Smooth muscle cell (in vitro differentiated cells): ENCODE results near the gene PNMA6F. TPM values are rescaled to one million over a fixed set of nuclear protein-coding genes. Genes with fewer than 3 reads are reported as not detected.

Experiments used
- DNase-seq: peaks from one replicate; lab custom pipeline; 2025; ENCODE audit not compliant: unreplicated experiment; lab: John Stamatoyannopoulos, UW
- H2AFZ ChIP-seq: fragments of 200-600 bp; sonication (generic); 2 replicates; pipeline ENCODE4 v1.6.0; 2016; ENCODE audit warnings: antibody characterized with exemption, low read depth, mild to moderate bottlenecking
- H3F3A ChIP-seq: fragments of 200-600 bp; sonication (generic); 2 replicates; pipeline ENCODE4 v1.6.0; 2017; ENCODE audit warnings: antibody characterized with exemption, low read depth
- H3K27ac ChIP-seq: fragments of 200-600 bp; sonication (generic); 2 replicates; pipeline ENCODE4 v1.5.1; 2016; ENCODE audit warnings: low read depth, mild to moderate bottlenecking
- H3K27me3 ChIP-seq: fragments of 200-600 bp; sonication (generic); 2 replicates; pipeline ENCODE4 v1.6.1; 2016; ENCODE audit warnings: low read depth, mild to moderate bottlenecking
- H3K36me3 ChIP-seq: fragments of 200-600 bp; sonication (generic); 2 replicates; pipeline ENCODE4 v1.5.1; 2016; ENCODE audit warnings: low read depth
- H3K4me1 ChIP-seq: fragments of 200-600 bp; sonication (generic); 2 replicates; pipeline ENCODE4 v1.5.1; 2016; ENCODE audit warnings: low read depth
- H3K4me2 ChIP-seq: fragments of 200-600 bp; sonication (generic); 2 replicates; pipeline ENCODE4 v1.6.0; 2016; ENCODE audit warnings: mild to moderate bottlenecking
- H3K4me3 ChIP-seq: fragments of 200-600 bp; sonication (generic); 2 replicates; pipeline ENCODE4 v1.5.1; 2016; ENCODE audit warnings: mild to moderate bottlenecking
- H3K79me2 ChIP-seq: fragments of 200-600 bp; sonication (generic); 2 replicates; pipeline ENCODE4 v1.6.0; 2016; ENCODE audit warnings: low read depth, mild to moderate bottlenecking
- H3K9ac ChIP-seq: fragments of 200-600 bp; sonication (generic); 2 replicates; pipeline ENCODE4 v1.6.0; 2016; ENCODE audit warnings: low read depth
- H3K9me3 ChIP-seq: fragments of 200-600 bp; sonication (generic); replicated peaks from 2 replicates; pipeline ENCODE4 v1.5.1; 2016; ENCODE audit warnings: low read depth
- H4K20me1 ChIP-seq: fragments of 200-600 bp; sonication (generic); 2 replicates; pipeline ENCODE4 v1.6.0; 2016; ENCODE audit warnings: low read depth
- WGBS: methylation state at CpG from one replicate; pipeline ENCODE4 v1.1.7; 2016; ENCODE audit warnings: low lambda C conversion rate; 5-methylcytosine and 5-hydroxymethylcytosine counted together
- polyA plus RNA-seq: library from polyadenylated mRNA; unstranded; fragments of >200 nt; fragmentation: Nextera tagmentation; extraction: Ambion mirVana; gene quantifications from 2 replicates; pipeline ENCODE4 v1.2.1, GENCODE V29; 2016
- total RNA-seq: library from RNA; depleted of rRNA; stranded (reverse); fragments of >200 nt; gene quantifications from 2 replicates; pipeline ENCODE4 v1.2.3, GENCODE V29; 2014
- TF ChIP-seq, protein P1 (sequence below): fragments of 200-600 bp; sonication (generic); IDR thresholded peaks from 2 replicates; pipeline ENCODE4 v1.5.1; 2017; ENCODE audit warnings: borderline replicate concordance, mild to moderate bottlenecking, antibody characterized with exemption; ENCODE audit not compliant: insufficient read depth, poor library complexity, severe bottlenecking

Gene PNMA6F
- total and polyA plus RNA-seq, 2 experiments from 2014 or later = not detected

DNA sequence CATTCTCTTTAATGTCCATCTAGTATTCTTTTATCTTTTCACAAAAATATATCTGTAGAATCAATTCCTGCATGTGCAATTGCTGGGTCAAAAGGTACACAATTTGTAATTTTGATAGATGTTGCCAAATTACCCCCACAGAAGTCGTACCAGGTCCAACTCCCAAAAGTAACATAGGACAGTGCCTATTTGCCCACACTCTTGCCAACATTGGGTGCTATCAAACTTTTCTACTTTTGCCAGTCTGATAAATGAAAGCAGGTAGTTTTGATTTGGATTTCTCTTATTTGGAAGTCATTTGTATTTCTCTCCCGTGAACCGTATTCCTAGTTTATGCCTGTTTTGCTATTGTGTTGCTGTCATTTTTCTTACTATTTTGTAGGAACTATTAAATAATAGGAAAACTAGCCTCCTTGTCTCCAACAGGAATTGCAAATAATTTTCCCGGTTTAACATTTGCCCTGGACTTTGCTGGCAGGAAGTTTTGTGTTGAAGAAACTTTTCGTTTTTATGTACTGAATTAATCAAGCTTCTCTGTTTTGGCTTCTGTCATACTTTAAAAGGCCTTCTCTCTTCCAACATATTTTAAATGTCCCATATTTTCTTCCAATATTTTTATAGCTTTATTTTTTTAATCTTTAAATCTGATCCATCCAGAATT, 45.4 kb upstream of the PNMA6F start:
- Histone ChIP-seq H3K4me3 (no peak overlapping the region), H3K4me2 (no peak overlapping the region), H3K27ac (no peak overlapping the region), H3K9me3 (no peaks in the 10 kb centered on the region), H3K4me1 (no peaks in the 10 kb centered on the region), H4K20me1 (no peaks in the 10 kb centered on the region), H2AFZ (no peak overlapping the region), H3K27me3 (no peaks in the 10 kb centered on the region), H3K79me2 (no peaks in the 10 kb centered on the region), H3K9ac (no peak overlapping the region), H3F3A (no peaks in the 10 kb centered on the region), H3K36me3 (no peaks in the 10 kb centered on the region)
- WGBS = 81% methylated on average over 5 of the region's 5 CpGs
- TF ChIP-seq, protein P1, sequence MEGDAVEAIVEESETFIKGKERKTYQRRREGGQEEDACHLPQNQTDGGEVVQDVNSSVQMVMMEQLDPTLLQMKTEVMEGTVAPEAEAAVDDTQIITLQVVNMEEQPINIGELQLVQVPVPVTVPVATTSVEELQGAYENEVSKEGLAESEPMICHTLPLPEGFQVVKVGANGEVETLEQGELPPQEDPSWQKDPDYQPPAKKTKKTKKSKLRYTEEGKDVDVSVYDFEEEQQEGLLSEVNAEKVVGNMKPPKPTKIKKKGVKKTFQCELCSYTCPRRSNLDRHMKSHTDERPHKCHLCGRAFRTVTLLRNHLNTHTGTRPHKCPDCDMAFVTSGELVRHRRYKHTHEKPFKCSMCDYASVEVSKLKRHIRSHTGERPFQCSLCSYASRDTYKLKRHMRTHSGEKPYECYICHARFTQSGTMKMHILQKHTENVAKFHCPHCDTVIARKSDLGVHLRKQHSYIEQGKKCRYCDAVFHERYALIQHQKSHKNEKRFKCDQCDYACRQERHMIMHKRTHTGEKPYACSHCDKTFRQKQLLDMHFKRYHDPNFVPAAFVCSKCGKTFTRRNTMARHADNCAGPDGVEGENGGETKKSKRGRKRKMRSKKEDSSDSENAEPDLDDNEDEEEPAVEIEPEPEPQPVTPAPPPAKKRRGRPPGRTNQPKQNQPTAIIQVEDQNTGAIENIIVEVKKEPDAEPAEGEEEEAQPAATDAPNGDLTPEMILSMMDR = no peak
- DNase-seq = no peak

GRCh38 chrX:153366119-153366518, 44.6 kb upstream of the PNMA6F start:
- Histone ChIP-seq H3K4me2 (no peak overlapping the region), H3K9me3 (no peaks in the 10 kb centered on the region), H3K27me3 (no peaks in the 10 kb centered on the region), H4K20me1 (no peaks in the 10 kb centered on the region), H2AFZ (no peak overlapping the region), H3K9ac (no peak overlapping the region), H3K27ac (no peak overlapping the region), H3K4me3 (no peak overlapping the region), H3K4me1 (no peaks in the 10 kb centered on the region), H3F3A (no peaks in the 10 kb centered on the region), H3K79me2 (no peaks in the 10 kb centered on the region), H3K36me3 (no peaks in the 10 kb centered on the region)
- 72% methylated on average over 3 of the region's 3 CpGs for WGBS
- TF ChIP-seq, protein P1 = no peak
- DNase-seq = no peak

GRCh38 chrX:153365670-153366069, 44.1 kb upstream of the PNMA6F start:
- Histone ChIP-seq H4K20me1 (no peaks in the 10 kb centered on the region), H3K9ac (no peak overlapping the region), H3K9me3 (no peaks in the 10 kb centered on the region), H2AFZ (no peak overlapping the region), H3K36me3 (no peaks in the 10 kb centered on the region), H3F3A (no peaks in the 10 kb centered on the region), H3K27me3 (no peaks in the 10 kb centered on the region), H3K4me2 (no peak overlapping the region), H3K27ac (no peak overlapping the region), H3K4me3 (no peak overlapping the region), H3K4me1 (no peaks in the 10 kb centered on the region), H3K79me2 (no peaks in the 10 kb centered on the region)
- 69% methylated on average over 4 of the region's 4 CpGs for WGBS
- no peak for DNase-seq
- TF ChIP-seq, protein P1 = no peak

- H3K36me3 ChIP-seq = no peaks in the 10 kb centered on the region
- no peak overlapping the region for H3K27ac ChIP-seq
- no peak overlapping the region for H3K4me3 ChIP-seq
- DNase-seq = no peak
- H3F3A ChIP-seq = no peaks in the 10 kb centered on the region
- TF ChIP-seq, protein P1 = no peak
- no peaks in the 10 kb centered on the region for H3K9me3 ChIP-seq
- no peak overlapping the region for H3K4me2 ChIP-seq
- no peaks in the 10 kb centered on the region for H4K20me1 ChIP-seq
- no peaks in the 10 kb centered on the region for H3K4me1 ChIP-seq
- H3K27me3 ChIP-seq = no peaks in the 10 kb centered on the region
- no peak overlapping the region for H3K9ac ChIP-seq
- H2AFZ ChIP-seq = no peak overlapping the region
- no peaks in the 10 kb centered on the region for H3K79me2 ChIP-seq
- 73% methylated on average over 2 of the region's 2 CpGs for WGBS
Observed at GRCh38 chrX:153361781-153362397, 40.3 kb upstream of the PNMA6F start.
